Gastroesophageal sphincter (tissue), 4 donors: Measurements from ENCODE around the gene ATXN2L. TPM values are rescaled to one million over a fixed set of nuclear protein-coding genes. Genes with fewer than 3 reads are reported as not detected.
"Not testable (repeated sequence)": the region's sequence is repeated elsewhere in the genome, so short reads cannot be mapped to it uniquely, and the experiment has no call there.

Experiments used
- ATAC-seq: fragments of 150-250 bp; one replicate; pipeline ENCODE4 v1.9.1; 2016; ENCODE audit warnings: mild to moderate bottlenecking, moderate library complexity
- H3K27ac ChIP-seq, 4 donors: fragments of 200-600 bp; sonication (generic) in 3 of 4; 1 replicate in 3 of 4; 2 replicates in 1 of 4; pipeline ENCODE4 v1.5.1; 2016 to 2019
- H3K27me3 ChIP-seq: fragments of 200-600 bp; sonication (generic); one replicate; pipeline ENCODE4 v1.5.1; 2019
- H3K36me3 ChIP-seq, 2 donors: fragments of 200-600 bp; sonication (generic); one replicate each; pipeline ENCODE4 v1.5.1; 2019; ENCODE audit warnings: control low read depth in 1 of 2
- H3K4me1 ChIP-seq, 3 donors: fragments of 200-600 bp; sonication (generic); 1 replicate in 2 of 3; 2 replicates in 1 of 3; pipeline ENCODE4 v1.5.1; 2016 to 2019; ENCODE audit warnings: control low read depth in 2 of 3
- H3K4me3 ChIP-seq, 2 donors: fragments of 200-600 bp; sonication (generic); one replicate each; pipeline ENCODE4 v1.5.1; 2019; ENCODE audit warnings: mild to moderate bottlenecking in 1 of 2, moderate library complexity in 1 of 2
- H3K9me3 ChIP-seq, 3 donors: fragments of 200-600 bp; sonication (generic); one replicate each; pipeline ENCODE4 v1.5.1; 2017 to 2019; ENCODE audit warnings: control low read depth in 2 of 3
- CTCF ChIP-seq, 4 experiments: fragments of 200-600 bp in 2 of 4; fragments of 450-650 bp in 2 of 4; sonication (generic) in 1 of 4; IDR thresholded peaks; one replicate each; pipeline ENCODE4 v1.5.1; 2017 to 2019; ENCODE audit warnings: antibody characterized with exemption in 4 of 4, mild to moderate bottlenecking in 2 of 4, moderate library complexity in 2 of 4
- EP300 ChIP-seq: sonication (generic); formaldehyde crosslinking; IDR thresholded peaks from one replicate; pipeline ENCODE4 v1.6.1; 2017; ENCODE audit warnings: antibody characterized with exemption, mild to moderate bottlenecking
- POLR2A ChIP-seq, 2 donors: fragments of 450-650 bp; IDR thresholded peaks; one replicate each; pipeline ENCODE4 v1.6.1; 2017; ENCODE audit warnings: antibody characterized with exemption in 2 of 2, mild to moderate bottlenecking in 2 of 2, moderate library complexity in 1 of 2
- POLR2AphosphoS5 ChIP-seq: sonication (generic); formaldehyde crosslinking; IDR thresholded peaks from one replicate; pipeline ENCODE4 v1.6.1; 2017; ENCODE audit warnings: antibody characterized with exemption
- WGBS, 2 donors: methylation state at CpG; one replicate each; pipeline ENCODE4 v1.1.5; 2018; ENCODE audit warnings: low coverage in 1 of 2; 5-methylcytosine and 5-hydroxymethylcytosine counted together
- total RNA-seq, 4 donors: library from RNA; depleted of rRNA; stranded (reverse); fragments of >200 nt; gene quantifications; one replicate each; pipeline ENCODE4 v1.1.0, GENCODE V29; 2016

ATXN2L gene
- total RNA-seq, 4 donors from 2014 or later = 44.4 to 65.1 (median 56.9) TPM

DNA sequence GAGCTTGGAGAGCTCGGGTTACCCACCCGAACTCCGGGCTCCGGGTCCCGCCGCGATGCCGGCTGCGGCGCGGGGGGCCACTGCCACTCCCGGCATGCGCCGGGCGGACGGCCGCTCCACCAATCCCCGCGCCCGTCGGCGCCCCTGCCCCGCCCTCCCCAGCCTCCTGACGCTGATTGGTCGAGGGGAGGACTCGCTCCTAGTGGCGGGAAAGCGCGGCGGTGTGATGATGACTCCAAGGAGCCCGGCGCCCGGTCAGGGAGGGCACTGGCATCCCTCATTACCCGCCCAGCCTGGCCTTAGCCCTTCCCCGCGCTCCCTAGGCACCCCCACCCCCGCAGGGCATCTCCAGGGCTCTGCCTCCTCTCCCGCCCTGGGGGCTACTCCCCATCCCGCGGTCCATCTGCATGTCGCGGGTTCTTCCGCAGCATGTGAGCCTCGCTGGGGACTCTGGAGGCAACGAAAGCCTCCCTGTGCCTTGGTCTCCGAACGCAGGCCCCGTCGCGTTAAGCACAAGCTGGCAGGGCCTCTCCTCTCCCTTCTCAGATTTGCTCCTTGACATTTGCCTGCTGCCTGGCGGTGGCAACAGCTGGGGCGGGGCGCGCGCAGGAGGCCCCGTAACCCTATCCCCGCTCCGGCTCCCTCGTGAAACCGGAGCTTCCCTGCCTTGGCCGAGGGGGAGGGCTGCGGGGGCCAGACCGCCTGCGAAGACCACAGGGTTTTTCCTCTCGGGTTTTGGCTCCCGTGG lies 57.2 kb downstream of the ATXN2L start:
- no peaks in the 10 kb centered on the region for H3K36me3 ChIP-seq
- H3K9me3 ChIP-seq = no peaks in the 10 kb centered on the region
- peaks cover 0 to 18% (median 12%) of the 10 kb centered on the region in 3 donors for H3K4me1 ChIP-seq
- H3K27me3 ChIP-seq = peaks cover 36% of the 10 kb centered on the region
- WGBS, 2 donors = no CpG with 5 or more reads among the region's 66 CpGs
- H3K27ac ChIP-seq = peak overlapping the region in 3 of 4 donors; percentile 38 to 67 (median 40)
- ATAC-seq = peak; percentile 98
- H3K4me3 ChIP-seq = peak overlapping the region; percentile 37 to 67
- peak in 3 of 4 experiments; percentile 16 to 42 (median 30) for TF ChIP-seq CTCF (IDR thresholded peaks at IDR 0.05)
- no peak for TF ChIP-seq EP300

DNA sequence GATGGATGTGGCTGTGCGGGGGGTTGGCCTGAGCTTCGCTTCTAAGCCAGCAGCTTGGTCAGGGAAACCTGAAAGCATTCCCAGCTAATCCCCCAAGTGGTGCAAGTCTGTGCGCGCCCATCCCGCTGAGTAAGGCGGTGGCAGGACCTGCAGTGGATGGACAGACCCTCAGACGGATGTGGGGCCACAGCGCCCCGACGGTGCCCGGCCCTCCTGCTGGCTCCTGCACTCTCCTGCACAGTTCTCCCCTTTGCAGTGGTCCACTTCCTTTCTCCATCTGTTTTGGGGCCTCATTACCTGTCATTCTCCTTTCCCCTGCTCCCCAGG lies 57.8 kb downstream of the ATXN2L start:
- ATAC-seq = no peak
- no peak for TF ChIP-seq POLR2AphosphoS5
- TF ChIP-seq CTCF (IDR thresholded peaks at IDR 0.05) = no peak
- TF ChIP-seq EP300 = no peak
- no peak for TF ChIP-seq POLR2A (IDR thresholded peaks at IDR 0.05)
- peaks cover 0 to 18% (median 12%) of the 10 kb centered on the region in 3 donors for H3K4me1 ChIP-seq
- H3K27me3 ChIP-seq = peaks cover 36% of the 10 kb centered on the region
- peak overlapping the region in 1 of 2 donors; percentile 67 for H3K4me3 ChIP-seq
- H3K27ac ChIP-seq = no peak overlapping the region
- WGBS, 2 donors = 9 to 20% methylated on average over 1 to 9 of the region's 11 CpGs
- no peaks in the 10 kb centered on the region for H3K36me3 ChIP-seq
- no peaks in the 10 kb centered on the region for H3K9me3 ChIP-seq

DNA sequence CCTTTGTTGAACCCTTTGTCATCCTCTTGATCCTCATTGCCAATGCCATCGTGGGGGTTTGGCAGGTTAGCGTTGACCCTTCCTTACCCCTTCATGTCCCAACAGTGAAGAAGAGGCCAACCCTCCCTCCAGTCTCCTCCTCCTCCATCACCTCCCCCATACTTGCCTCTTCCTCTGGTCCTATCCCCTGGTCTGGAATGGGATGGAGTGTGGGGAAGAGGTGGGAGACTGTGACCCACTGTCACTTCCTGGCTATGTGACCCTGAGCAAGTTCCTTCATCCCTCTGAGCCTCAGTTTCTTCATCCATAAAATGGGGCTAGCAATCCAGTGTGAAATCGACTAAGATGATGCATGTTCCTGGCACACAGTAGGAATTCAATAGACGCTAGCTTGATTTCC lies 58.2 kb downstream of the ATXN2L start:
- Histone ChIP-seq H3K27me3 (peaks cover 36% of the 10 kb centered on the region), H3K27ac (no peak overlapping the region), H3K36me3 (no peaks in the 10 kb centered on the region), H3K9me3 (no peaks in the 10 kb centered on the region), H3K4me1 (peaks cover 0 to 18% (median 12%) of the 10 kb centered on the region in 3 donors), H3K4me3 (no peak overlapping the region)
- no peak for ATAC-seq
- TF ChIP-seq CTCF (IDR thresholded peaks at IDR 0.05) = no peak
- no peak for TF ChIP-seq EP300
- TF ChIP-seq POLR2A (IDR thresholded peaks at IDR 0.05) = no peak
- 56 to 69% methylated on average over 2 to 3 of the region's 4 CpGs for WGBS, 2 donors

DNA sequence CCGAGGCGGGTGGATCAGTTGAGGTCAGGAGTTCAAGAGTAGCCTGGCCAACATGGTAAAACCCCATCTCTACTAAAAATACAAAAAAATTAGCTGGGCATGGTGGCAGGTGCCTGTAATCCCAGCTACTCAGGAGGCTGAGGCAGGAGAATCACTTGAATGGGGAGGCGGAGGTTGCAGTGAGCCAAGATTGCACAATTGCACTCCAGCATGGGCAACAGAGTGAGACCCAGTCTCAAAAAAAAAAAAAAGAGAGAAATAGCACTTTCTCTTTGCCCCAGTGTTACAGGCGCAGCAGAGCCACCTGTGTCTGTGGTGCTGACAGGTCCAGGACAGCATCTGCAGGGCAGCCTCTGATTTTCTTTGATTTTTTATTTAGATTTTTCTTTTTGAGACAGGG lies 58.8 kb downstream of the ATXN2L start:
- not testable (repeated sequence) for H3K36me3 ChIP-seq, H3K9me3 ChIP-seq, H3K27ac ChIP-seq, ATAC-seq, H3K4me3 ChIP-seq
- Histone ChIP-seq H3K4me1 (peaks cover 0 to 18% (median 12%) of the 10 kb centered on the region in 3 donors), H3K27me3 (peaks cover 36% of the 10 kb centered on the region)
- WGBS, 2 donors = 84 to 100% methylated on average over 1 to 3 of the region's 4 CpGs

DNA sequence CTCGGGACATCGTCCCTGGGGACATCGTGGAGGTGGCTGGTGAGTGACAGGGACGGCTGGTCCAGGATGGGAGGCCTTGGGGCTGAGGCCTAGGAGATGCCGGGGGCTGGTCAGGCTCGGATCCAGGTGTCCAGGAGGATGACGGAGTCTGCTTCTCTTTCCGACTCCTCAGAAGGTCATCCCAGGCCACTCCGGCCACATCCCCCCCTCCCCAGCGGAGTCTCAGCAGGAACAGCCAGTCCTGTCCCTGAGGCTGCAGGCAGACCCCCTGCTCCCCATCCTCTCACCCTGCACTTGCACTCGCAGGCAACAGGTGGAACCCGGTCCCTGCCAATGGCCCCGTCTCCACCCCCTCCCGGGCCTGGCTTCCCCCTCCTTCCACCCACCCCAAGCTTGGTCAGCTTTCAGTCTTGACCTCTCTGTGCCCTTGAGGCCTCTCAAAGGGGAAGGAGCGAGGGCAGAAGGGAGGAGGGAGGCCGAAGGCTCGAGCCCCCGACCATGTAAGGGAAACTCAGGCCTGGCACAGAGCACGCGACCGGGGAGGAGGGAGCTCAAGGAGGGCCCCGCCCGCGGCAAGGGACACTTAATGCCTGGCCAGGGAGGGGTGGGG lies 59.9 kb downstream of the ATXN2L start:
- ATAC-seq = no peak
- peaks cover 0 to 18% (median 12%) of the 10 kb centered on the region in 3 donors for H3K4me1 ChIP-seq
- peaks cover 36% of the 10 kb centered on the region for H3K27me3 ChIP-seq
- no peaks in the 10 kb centered on the region for H3K9me3 ChIP-seq
- H3K36me3 ChIP-seq = no peaks in the 10 kb centered on the region
- H3K27ac ChIP-seq = no peak overlapping the region
- TF ChIP-seq EP300 (no peak), CTCF (IDR thresholded peaks at IDR 0.05) (no peak), POLR2AphosphoS5 (no peak), POLR2A (IDR thresholded peaks at IDR 0.05) (no peak)
- H3K4me3 ChIP-seq = no peak overlapping the region
- WGBS, 2 donors = 40 to 50% methylated on average over 1 to 2 of the region's 24 CpGs
